Activated B cell treated with CpG ODN at 0.5 μM for 24 hours (primary cell): ENCODE measurements around the gene RUSC2. TPM values are rescaled to one million over a fixed set of nuclear protein-coding genes. Genes with fewer than 3 reads are reported as not detected.

Experiments
- ATAC-seq: fragments of 200-7000 bp; cut with Tn5 transposase; one replicate; pipeline ENCODE4 v1.10.0; 2021; ENCODE audit warnings: low read depth, mild to moderate bottlenecking, moderate library complexity
- CTCF ChIA-PET: fragments of 350-600 bp; sonication (Branson Sonifier 250); formaldehyde crosslinking; loops from one replicate; lab custom pipeline; 2021; ENCODE audit warnings: antibody characterized with exemption; lab: Charles Lee
- POLR2A ChIA-PET: fragments of 350-600 bp; sonication (Branson Sonifier 250); formaldehyde crosslinking; loops from one replicate; lab custom pipeline; 2021; ENCODE audit warnings: antibody characterized with exemption; lab: Charles Lee
- DNase-seq: peaks from one replicate; pipeline ENCODE4 v3.0.0; 2022
- H3K27ac Mint-ChIP-seq: one replicate; pipeline ENCODE4 v1.8.0; 2020; ENCODE audit warnings: mixed read lengths
- H3K27me3 Mint-ChIP-seq: one replicate; pipeline ENCODE4 v1.8.0; 2021; ENCODE audit warnings: mixed read lengths
- H3K36me3 Mint-ChIP-seq: one replicate; pipeline ENCODE4 v1.8.0; 2021; ENCODE audit warnings: low read depth, mixed read lengths
- H3K4me1 Mint-ChIP-seq: one replicate; pipeline ENCODE4 v1.8.0; 2021; ENCODE audit warnings: mixed read lengths
- H3K4me3 Mint-ChIP-seq: one replicate; pipeline ENCODE4 v1.8.0; 2020; ENCODE audit warnings: mild to moderate bottlenecking, mixed read lengths
- H3K9me3 Mint-ChIP-seq: one replicate; pipeline ENCODE4 v1.8.0; 2020; ENCODE audit warnings: mixed read lengths
- intact Hi-C: fragments of 100-400 bp; cut with micrococcal nuclease; formaldehyde crosslinking; loops from one replicate; pipeline ENCODE4 v1.15.1; 2024
- total RNA-seq: library from RNA; stranded (reverse); gene quantifications from 2 replicates; pipeline ENCODE4 v1.2.3, GENCODE V29; 2022
- TF ChIP-seq, protein P1 (sequence below): fragments of 200-600 bp; IDR thresholded peaks from one replicate; pipeline ENCODE4 v1.8.0; 2022; ENCODE audit warnings: antibody characterized with exemption, mild to moderate bottlenecking

Gene RUSC2
- total RNA-seq, 1 donor from 2014 or later, result 0.29 TPM

DNA sequence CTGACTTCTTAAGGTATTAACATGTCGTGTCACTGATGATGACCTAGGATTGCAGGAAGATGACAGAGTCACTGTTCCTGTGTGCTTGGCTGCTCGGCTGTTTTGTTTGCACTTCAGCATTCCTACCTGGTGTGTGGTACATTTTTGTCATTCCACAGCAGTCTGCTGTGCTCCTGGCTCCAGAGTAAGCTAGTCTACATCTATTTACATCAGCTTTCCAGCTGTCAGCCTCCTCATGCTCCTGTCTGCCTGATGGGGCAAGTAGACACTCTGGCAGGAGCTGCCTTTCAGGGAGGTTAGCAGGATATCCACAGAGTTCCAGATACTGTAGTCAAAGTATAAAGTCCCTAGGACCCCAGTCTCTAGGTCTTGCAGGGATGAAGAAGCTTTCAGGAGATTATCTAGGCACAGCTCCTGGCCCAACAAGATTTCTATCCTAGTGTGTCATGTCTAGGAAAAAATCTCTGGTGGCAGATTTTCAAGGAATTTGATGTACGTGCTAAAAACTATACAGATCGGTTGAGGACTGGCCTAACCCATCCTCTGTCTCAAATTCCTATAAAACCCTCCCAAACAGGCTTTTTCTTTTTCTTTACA, 28.4 kb downstream of the RUSC2 start:
- no peaks in the 10 kb centered on the region for H3K4me1 Mint-ChIP-seq
- no peaks in the 10 kb centered on the region for H3K36me3 Mint-ChIP-seq
- DNase-seq (no peak), ATAC-seq (no peak)
- H3K9me3 Mint-ChIP-seq, result no peaks in the 10 kb centered on the region
- POLR2A ChIA-PET, result no interaction called here
- TF ChIP-seq, protein P1, sequence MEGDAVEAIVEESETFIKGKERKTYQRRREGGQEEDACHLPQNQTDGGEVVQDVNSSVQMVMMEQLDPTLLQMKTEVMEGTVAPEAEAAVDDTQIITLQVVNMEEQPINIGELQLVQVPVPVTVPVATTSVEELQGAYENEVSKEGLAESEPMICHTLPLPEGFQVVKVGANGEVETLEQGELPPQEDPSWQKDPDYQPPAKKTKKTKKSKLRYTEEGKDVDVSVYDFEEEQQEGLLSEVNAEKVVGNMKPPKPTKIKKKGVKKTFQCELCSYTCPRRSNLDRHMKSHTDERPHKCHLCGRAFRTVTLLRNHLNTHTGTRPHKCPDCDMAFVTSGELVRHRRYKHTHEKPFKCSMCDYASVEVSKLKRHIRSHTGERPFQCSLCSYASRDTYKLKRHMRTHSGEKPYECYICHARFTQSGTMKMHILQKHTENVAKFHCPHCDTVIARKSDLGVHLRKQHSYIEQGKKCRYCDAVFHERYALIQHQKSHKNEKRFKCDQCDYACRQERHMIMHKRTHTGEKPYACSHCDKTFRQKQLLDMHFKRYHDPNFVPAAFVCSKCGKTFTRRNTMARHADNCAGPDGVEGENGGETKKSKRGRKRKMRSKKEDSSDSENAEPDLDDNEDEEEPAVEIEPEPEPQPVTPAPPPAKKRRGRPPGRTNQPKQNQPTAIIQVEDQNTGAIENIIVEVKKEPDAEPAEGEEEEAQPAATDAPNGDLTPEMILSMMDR, result no peak
- no peak overlapping the region for H3K27ac Mint-ChIP-seq
- no peak overlapping the region for H3K4me3 Mint-ChIP-seq
- CTCF ChIA-PET, result interaction anchor here (1.6 kb wide), 1 partner anchor 10 kb away, joined by 4 read pairs; no protein-coding TSS in a partner anchor
- H3K27me3 Mint-ChIP-seq, result peaks cover 3% of the 10 kb centered on the region
- intact Hi-C loops, result no loop called here

DNA sequence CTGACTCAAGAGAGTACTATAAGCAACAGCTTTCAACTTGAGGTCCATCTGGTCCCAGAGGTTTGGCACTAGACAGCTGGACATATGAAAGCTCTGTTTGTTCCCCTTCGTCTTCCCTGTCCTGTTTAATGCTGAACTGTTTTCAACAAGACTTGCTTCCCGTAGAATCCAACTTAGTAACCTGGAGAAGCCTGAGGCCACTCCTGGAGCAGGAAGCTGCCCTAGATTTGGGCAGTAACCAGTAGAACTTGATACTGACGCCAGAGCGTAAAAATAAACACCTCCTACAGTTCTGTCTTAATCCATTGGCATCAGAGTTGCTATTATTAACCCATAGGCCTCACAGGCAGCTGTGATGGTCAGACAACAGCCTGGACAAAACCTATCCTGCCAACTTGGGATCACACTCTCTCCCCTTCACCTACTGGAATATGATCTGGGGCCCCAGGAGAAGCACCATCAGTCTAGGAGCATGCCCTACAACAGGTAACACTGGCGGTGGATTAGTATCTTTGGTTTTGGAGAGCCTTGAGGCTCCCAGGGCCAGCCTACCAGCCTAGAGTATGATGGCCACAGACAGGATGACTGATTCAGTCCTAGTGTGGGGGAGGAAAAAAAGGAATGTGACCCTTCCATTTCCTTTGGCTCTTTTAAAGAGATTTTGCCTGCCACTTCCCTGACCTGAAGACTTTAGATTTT, 29.2 kb downstream of the RUSC2 start:
- no peaks in the 10 kb centered on the region for H3K9me3 Mint-ChIP-seq
- intact Hi-C loops, result no loop called here
- peaks cover 1% of the 10 kb centered on the region for H3K27me3 Mint-ChIP-seq
- ChIA-PET POLR2A (no interaction called here), CTCF (interaction anchor here (1.6 kb wide), 1 partner anchor 9 kb away, joined by 4 read pairs; no protein-coding TSS in a partner anchor)
- DNase-seq, result no peak
- ATAC-seq, result no peak
- no peak overlapping the region for H3K4me3 Mint-ChIP-seq
- no peaks in the 10 kb centered on the region for H3K4me1 Mint-ChIP-seq
- H3K36me3 Mint-ChIP-seq, result no peaks in the 10 kb centered on the region
- no peak overlapping the region for H3K27ac Mint-ChIP-seq
- TF ChIP-seq, protein P1, result no peak

DNA sequence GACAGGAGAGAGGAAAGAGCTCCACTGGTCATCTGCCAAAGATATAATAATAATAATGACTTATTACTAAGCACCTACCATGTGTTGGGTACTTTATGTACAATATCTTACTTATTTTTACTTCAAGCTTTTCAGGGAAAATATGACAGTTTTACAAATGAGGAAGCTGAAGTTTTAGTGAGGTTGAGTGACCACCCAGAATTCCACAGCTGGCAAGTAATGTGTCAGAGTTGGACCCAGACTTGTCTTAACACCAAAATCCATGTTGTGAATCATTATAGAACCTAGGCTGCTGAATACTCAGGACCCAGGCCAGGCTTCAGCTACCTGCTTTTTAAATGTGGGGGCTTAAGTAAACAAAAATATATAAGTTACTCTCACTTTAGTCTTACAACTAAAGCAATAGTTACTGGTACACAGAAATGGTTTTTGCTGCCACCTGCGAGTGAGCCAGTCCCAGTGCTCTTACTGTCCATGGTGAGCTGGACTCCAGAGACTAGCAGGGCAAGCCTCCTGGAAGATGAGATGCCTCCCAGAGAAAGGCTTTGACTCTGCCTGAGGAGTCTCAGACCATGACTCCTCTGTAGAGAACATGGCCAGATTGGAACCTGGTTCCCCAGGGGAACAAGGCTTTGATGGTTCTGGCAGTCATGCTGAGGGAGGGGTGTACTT, 29.9 kb downstream of the RUSC2 start:
- Mint-ChIP-seq H3K27me3 (no peaks in the 10 kb centered on the region), H3K36me3 (no peaks in the 10 kb centered on the region), H3K4me3 (no peak overlapping the region), H3K9me3 (no peaks in the 10 kb centered on the region), H3K4me1 (no peaks in the 10 kb centered on the region), H3K27ac (no peak overlapping the region)
- intact Hi-C loops, result no loop called here
- TF ChIP-seq, protein P1, result no peak
- CTCF ChIA-PET, result interaction anchor here (1.6 kb wide), 1 partner anchor 9 kb away, joined by 4 read pairs; no protein-coding TSS in a partner anchor
- no peak for DNase-seq
- no peak for ATAC-seq
- POLR2A ChIA-PET, result no interaction called here

DNA sequence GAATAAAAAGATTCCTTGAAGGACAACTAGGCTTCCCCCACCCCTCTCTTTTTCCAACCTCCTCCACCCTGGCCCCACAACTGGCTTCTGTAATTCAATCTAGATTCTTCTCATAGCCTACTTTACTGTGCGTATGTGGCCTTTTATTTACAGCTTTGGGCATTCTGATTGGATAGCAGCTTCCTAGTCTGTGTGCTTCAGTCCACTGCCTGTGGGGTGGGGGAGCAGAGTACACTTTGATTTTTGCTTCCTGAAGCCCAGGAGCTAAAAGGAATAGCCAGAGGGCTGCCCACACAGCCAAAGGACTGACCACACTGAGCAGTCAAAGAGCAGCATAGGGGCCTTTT, 30.4 kb downstream of the RUSC2 start:
- CTCF ChIA-PET, result no interaction called here
- Mint-ChIP-seq H3K4me1 (no peaks in the 10 kb centered on the region), H3K36me3 (no peaks in the 10 kb centered on the region), H3K4me3 (no peak overlapping the region), H3K27me3 (no peaks in the 10 kb centered on the region), H3K27ac (no peak overlapping the region), H3K9me3 (no peaks in the 10 kb centered on the region)
- intact Hi-C loops, result no loop called here
- no peak for DNase-seq
- TF ChIP-seq, protein P1, result no peak
- POLR2A ChIA-PET, result no interaction called here
- no peak for ATAC-seq

DNA sequence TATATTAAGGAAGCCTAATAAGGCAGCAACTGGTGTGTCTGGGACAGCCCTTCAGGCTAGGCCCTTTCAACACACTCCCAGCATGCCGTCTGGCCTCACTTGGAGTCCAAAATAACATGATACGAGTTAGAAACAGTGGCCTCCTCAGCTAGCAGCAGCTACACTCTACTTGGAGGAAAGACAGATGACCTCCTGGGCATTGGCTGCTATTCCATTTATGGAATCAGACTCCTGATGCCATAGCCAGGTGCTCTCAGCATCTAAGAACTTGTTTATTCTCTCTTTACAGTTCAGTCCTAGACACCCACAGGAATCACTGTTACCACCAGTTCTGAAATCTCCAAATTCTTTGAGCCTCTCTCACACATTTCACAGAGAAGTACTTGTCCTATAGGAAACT, 31.8 kb downstream of the RUSC2 start:
- Mint-ChIP-seq H3K4me3 (no peak overlapping the region), H3K27me3 (no peaks in the 10 kb centered on the region), H3K4me1 (peaks cover 9% of the 10 kb centered on the region), H3K27ac (no peak overlapping the region), H3K36me3 (no peaks in the 10 kb centered on the region), H3K9me3 (no peaks in the 10 kb centered on the region)
- intact Hi-C loops, result no loop called here
- TF ChIP-seq, protein P1, result no peak
- no peak for DNase-seq
- ChIA-PET POLR2A (no interaction called here), CTCF (no interaction called here)
- ATAC-seq, result no peak
